Muscle layer of duodenum (tissue), 2 donors: ENCODE data around the gene SCGB1D4.
"Not testable (repeated sequence)": the region's sequence is repeated elsewhere in the genome, so short reads cannot be mapped to it uniquely, and the experiment has no call there.

ENCODE experiments used
- H3K27ac ChIP-seq: one replicate; pipeline ENCODE4 v1.7.0; 2013; ENCODE audit warnings: mild to moderate bottlenecking, low read length
- H3K27me3 ChIP-seq: one replicate; pipeline ENCODE4 v1.7.0; 2013; ENCODE audit warnings: low read depth, mild to moderate bottlenecking, control low read depth, low read length
- H3K36me3 ChIP-seq, 2 donors: one replicate each; pipeline ENCODE4 v1.7.0; 2013; ENCODE audit warnings: low read length in 2 of 2, control low read depth in 1 of 2, mild to moderate bottlenecking in 1 of 2; ENCODE audit not compliant: insufficient read depth in 2 of 2, control insufficient read depth in 1 of 2
- H3K4me1 ChIP-seq, 2 donors: one replicate each; pipeline ENCODE4 v1.7.0; 2013; ENCODE audit warnings: low read length in 2 of 2, mild to moderate bottlenecking in 2 of 2, control low read depth in 1 of 2, moderate library complexity in 1 of 2; ENCODE audit not compliant: insufficient read depth in 2 of 2, control insufficient read depth in 1 of 2
- H3K4me3 ChIP-seq, 2 donors: one replicate each; pipeline ENCODE4 v1.7.0; 2013; ENCODE audit warnings: low read length in 2 of 2, low read depth in 1 of 2, mild to moderate bottlenecking in 1 of 2
- H3K9me3 ChIP-seq, 2 donors: one replicate each; pipeline ENCODE4 v1.7.0; 2013; ENCODE audit warnings: low read length in 2 of 2, control low read depth in 1 of 2, mild to moderate bottlenecking in 1 of 2; ENCODE audit not compliant: control insufficient read depth in 1 of 2
- donor health status: healthy.

SCGB1D4 gene

DNA sequence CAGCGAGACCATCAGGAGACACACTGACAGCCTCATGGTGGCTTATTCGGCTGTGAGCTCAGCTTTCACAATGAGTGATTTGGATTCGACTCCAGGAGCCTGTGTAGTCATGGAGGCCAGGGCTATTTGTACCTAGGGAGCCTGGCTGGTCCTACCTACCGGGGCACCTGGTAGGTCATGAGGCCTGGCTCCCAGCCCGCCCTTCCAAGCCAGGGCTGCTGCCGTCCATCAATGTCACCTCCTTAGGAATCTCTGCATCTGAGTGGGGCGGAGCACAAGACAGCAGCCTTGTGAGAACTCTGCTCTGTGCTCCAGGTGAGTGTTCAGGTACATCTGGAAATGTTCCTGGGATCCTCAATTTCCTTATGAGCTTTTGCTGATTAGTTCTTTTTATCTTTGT is at the start of gene SCGB1D4:
Gene SCGB1D4 (minus strand): TSS at position 101 of the 400 bp plus-strand sequence. CDS start 65 bp downstream, at position 36.
- Histone ChIP-seq H3K27ac (no peak within 1 kb of the TSS), H3K27me3 (no peaks in the 10 kb centered on the region), H3K9me3 (no peaks in the 10 kb centered on the region)

DNA sequence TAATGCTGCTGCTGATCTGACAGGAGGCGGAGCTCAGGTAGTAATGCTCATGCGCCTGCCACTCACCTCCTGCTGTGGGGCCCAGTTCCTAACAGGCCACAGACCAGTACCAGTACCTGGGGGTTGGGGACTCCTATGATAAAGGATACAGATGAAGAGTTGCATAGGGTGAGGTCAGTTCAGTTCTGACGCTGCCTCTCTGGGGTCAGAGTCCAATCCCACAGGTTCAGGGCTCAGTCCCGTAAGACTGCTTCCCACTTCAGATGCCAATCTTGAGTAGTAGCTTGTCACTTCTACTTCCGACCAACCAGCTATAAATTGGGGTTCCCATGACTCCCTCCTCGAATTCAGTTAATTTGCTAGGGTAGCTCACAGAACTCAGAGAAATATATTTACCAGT is 47.0 kb upstream of the SCGB1D4 start:
- Histone ChIP-seq H3K27me3 (no peaks in the 10 kb centered on the region), H3K27ac (no peak overlapping the region), H3K4me3 (no peak overlapping the region), H3K9me3 (no peaks in the 10 kb centered on the region), H3K4me1 (no peaks in the 10 kb centered on the region), H3K36me3 (no peaks in the 10 kb centered on the region)

More for the DNA sequence above, at the start of gene SCGB1D4:
- no peaks in the 10 kb centered on the region for H3K4me1 ChIP-seq
- no peaks in the 10 kb centered on the region for H3K36me3 ChIP-seq
- H3K4me3 ChIP-seq: no peak within 1 kb of the TSS

DNA sequence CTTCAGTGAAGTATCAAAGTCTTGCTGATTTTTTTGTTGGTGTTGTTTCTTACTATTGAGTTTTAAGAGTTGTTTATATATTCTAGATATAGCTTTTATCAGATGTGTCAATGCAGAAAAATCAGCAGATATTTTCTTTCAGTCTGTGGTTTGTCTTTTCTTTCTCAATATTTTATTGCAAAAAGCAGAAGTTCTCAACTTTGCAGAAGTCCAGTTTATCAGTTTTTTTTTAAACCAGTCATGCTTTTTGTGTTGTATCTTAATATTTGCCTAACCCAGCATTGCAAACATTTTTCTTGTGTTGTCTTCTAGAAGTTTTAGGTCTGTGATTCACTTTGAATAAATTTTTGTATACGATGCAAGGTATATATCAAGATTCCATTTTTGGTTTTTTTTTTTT is 45.3 kb upstream of the SCGB1D4 start:
- no peaks in the 10 kb centered on the region for H3K27me3 ChIP-seq
- no peak overlapping the region for H3K27ac ChIP-seq
- no peaks in the 10 kb centered on the region for H3K36me3 ChIP-seq
- no peak overlapping the region for H3K4me3 ChIP-seq
- H3K9me3 ChIP-seq: no peaks in the 10 kb centered on the region
- no peaks in the 10 kb centered on the region for H3K4me1 ChIP-seq

DNA sequence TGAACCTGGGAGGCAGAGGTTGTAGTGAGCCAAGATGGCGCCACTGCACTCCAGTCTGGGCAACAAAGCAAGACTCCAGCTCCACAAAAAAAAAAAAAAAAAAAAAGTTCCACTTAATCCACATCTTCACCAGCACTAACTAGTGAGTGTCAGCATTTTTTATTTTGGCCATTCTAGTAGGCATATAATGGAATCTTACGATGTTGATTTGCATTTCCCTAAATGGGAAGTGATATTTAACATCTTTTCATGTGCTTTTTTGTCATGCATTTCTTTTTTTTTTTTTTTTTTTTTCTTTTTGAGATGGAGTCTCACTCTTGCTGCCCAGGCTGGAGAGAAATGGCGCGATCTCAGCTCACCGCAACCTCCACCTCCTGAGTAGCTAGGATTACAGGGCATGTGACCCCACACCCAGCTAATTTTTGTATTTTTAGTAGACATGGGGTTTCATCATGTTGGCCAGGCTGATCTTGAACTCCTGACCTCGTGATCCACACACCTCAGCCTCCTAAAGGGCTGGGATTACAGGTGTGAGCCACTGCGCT is 44.8 kb upstream of the SCGB1D4 start:
- not testable (repeated sequence) for H3K27ac ChIP-seq, H3K9me3 ChIP-seq, H3K36me3 ChIP-seq, H3K27me3 ChIP-seq, H3K4me1 ChIP-seq, H3K4me3 ChIP-seq

DNA sequence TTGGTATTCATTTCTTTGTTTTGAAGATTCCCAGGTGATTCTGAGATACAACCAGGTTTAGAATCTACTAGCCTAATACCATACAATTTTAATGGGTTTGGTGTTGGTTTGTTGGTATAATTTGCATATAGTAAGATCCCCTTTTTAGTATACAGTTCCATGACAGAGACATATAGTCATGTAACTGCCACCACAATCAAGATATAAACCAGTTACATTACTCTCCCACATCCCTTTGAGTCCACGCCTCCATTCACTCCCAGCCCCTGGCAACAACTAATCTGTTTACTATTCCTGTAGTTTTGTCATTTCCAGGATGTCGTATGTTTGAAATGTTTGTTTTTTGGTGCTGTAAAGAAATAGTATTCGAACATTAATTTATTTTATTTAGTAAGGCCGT is 42.7 kb upstream of the SCGB1D4 start:
- Histone ChIP-seq H3K9me3 (no peaks in the 10 kb centered on the region), H3K4me3 (no peak overlapping the region), H3K4me1 (no peaks in the 10 kb centered on the region), H3K36me3 (no peaks in the 10 kb centered on the region), H3K27ac (no peak overlapping the region), H3K27me3 (no peaks in the 10 kb centered on the region)

GRCh38 chr11:62340269-62340901 is 41.5 kb upstream of the SCGB1D4 start:
- no peak overlapping the region for H3K27ac ChIP-seq
- H3K36me3 ChIP-seq: no peaks in the 10 kb centered on the region
- no peak overlapping the region for H3K4me3 ChIP-seq
- H3K4me1 ChIP-seq: no peaks in the 10 kb centered on the region
- no peaks in the 10 kb centered on the region for H3K9me3 ChIP-seq
- no peaks in the 10 kb centered on the region for H3K27me3 ChIP-seq

DNA sequence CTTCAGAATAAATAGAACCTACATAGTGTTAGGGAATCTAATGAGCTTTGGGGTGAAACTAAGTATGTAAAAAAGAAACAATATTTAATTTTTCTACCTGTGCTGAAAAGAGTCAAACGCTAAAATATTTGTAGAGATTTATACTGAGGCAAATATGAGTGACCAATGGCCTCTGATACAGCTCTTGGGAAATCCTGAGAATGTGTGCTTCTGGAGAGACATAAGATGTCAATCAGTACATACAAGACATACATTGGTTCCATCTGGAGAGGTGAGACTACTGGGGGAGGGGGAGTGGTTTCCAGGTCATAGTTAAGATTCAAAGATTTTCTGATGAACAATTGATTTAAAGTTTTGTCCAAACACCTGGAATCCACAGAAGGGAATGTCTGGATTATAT is 39.3 kb upstream of the SCGB1D4 start:
- no peaks in the 10 kb centered on the region for H3K4me1 ChIP-seq
- no peaks in the 10 kb centered on the region for H3K9me3 ChIP-seq
- H3K36me3 ChIP-seq: no peaks in the 10 kb centered on the region
- peak overlapping the region; percentile 65 to 73 for H3K4me3 ChIP-seq
- H3K27ac ChIP-seq: no peak overlapping the region
- H3K27me3 ChIP-seq: no peaks in the 10 kb centered on the region

DNA sequence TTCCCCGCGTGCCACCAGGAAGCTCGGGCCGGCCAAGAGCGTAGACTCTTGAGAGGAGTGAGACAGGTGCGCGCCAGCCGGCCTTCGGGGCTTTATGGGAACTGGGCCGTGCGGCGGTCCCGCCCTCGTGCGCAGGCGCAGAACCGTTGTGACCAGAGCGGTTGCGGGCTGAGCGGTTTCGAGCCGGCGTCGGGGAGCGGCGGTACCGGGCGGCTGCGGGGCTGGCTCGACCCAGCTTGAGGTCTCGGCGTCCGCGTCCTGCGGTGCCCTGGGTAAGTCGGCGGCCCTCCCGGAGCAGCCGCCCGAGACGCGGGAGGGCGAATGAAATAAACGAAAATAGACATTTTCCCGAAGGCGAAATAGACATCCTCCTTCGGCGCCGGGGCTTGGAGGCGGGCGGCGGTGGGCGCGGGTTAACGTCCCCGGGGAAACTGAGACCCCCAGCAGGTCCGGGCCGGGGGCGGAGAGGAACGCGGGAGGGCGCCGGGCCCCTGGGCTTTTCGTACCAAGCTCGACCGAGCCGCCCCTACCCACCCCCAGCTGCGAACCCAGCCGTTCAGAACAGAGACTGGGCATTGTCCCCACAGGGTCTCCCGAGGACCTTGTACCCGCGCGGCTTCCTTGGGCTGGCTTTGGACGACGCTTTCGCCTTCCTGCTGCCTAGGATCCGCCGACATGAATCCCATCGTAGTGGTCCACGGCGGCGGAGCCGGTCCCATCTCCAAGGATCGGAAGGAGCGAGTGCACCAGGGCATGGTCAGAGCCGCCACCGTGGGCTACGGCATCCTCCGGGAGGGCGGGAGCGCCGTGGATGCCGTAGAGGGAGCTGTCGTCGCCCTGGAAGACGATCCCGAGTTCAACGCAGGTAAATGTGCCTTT is 38.7 kb upstream of the SCGB1D4 start, which contains the start of gene ASRGL1:
Gene ASRGL1 (plus strand): TSS at position 146 of the 879 bp plus-strand sequence. CDS start 530 bp downstream, at position 676.
- Histone ChIP-seq H3K27me3 (no peaks in the 10 kb centered on the region), H3K36me3 (no peaks in the 10 kb centered on the region), H3K4me1 (no peaks in the 10 kb centered on the region), H3K4me3 (peak within 1 kb of the TSS; percentile 65 to 73), H3K27ac (no peak within 1 kb of the TSS), H3K9me3 (no peaks in the 10 kb centered on the region)

GRCh38 chr11:62336949-62337302 is 38.1 kb upstream of the SCGB1D4 start:
- H3K27me3 ChIP-seq, H3K36me3 ChIP-seq, H3K9me3 ChIP-seq, H3K27ac ChIP-seq, H3K4me1 ChIP-seq: not testable (repeated sequence)
- H3K4me3 ChIP-seq: peak overlapping the region; percentile 65 to 73

GRCh38 chr11:62333768-62334167 is 34.9 kb upstream of the SCGB1D4 start:
- no peak overlapping the region for H3K27ac ChIP-seq
- H3K4me3 ChIP-seq: no peak overlapping the region
- H3K27me3 ChIP-seq: no peaks in the 10 kb centered on the region
- no peaks in the 10 kb centered on the region for H3K36me3 ChIP-seq
- no peaks in the 10 kb centered on the region for H3K4me1 ChIP-seq
- no peaks in the 10 kb centered on the region for H3K9me3 ChIP-seq

- H3K27me3 ChIP-seq, H3K27ac ChIP-seq, H3K4me3 ChIP-seq, H3K4me1 ChIP-seq, H3K9me3 ChIP-seq, H3K36me3 ChIP-seq: not testable (repeated sequence)
Measured at GRCh38 chr11:62331264-62331663, 32.4 kb upstream of the SCGB1D4 start.
